ENCODE results near the gene ZNF57. TPM values are rescaled to one million over a fixed set of nuclear protein-coding genes. Genes with fewer than 3 reads are reported as not detected.

ZNF57 gene
- total and polyA plus RNA-seq, 2 of the 13 experiments (the other 11 are each of a cell fraction or from before 2014, with no cell fraction given): 6.6 to 17.5 TPM

- TF ChIP-seq AKNA (CRISPR knock-in tag; IDR thresholded peaks at IDR 0.05; ENCODE audit: borderline replicate concordance) (no peak), ZBTB7A (CRISPR knock-in tag; IDR thresholded peaks at IDR 0.05) (peak; percentile 67; the same call in 1 of the 2 replicates), HNRNPL (IDR thresholded peaks at IDR 0.05; ENCODE audit: low read depth, low read length) (no peak), HNF1B (CRISPR knock-in tag; IDR thresholded peaks at IDR 0.05) (no peak), ELK4 (CRISPR knock-in tag; IDR thresholded peaks at IDR 0.05; ENCODE audit: borderline replicate concordance) (no peak), DMAP1 (CRISPR knock-in tag; IDR thresholded peaks at IDR 0.05) (no peak), NR3C1 (CRISPR knock-in tag; IDR thresholded peaks at IDR 0.05) (no peak), MAZ (IDR thresholded peaks at IDR 0.05; ENCODE audit: borderline replicate concordance, low read depth, low read length) (0 out of 2 replicates have a peak, but pooled peaks have one; percentile 16), MAZ (CRISPR knock-in tag; IDR thresholded peaks at IDR 0.05; ENCODE audit: low read depth) (no peak), PRDM10 (CRISPR knock-in tag; IDR thresholded peaks at IDR 0.05; ENCODE audit: low read depth) (0 out of 2 replicates have a peak, but pooled peaks have one; percentile 21), PAF1 (CRISPR knock-in tag; IDR thresholded peaks at IDR 0.05) (no peak), ZSCAN29 (CRISPR knock-in tag; conservative IDR thresholded peaks at IDR 0.05) (no peak), SAP130 (CRISPR knock-in tag; IDR thresholded peaks at IDR 0.05; ENCODE audit: low read depth) (peak; percentile 43), POLR2G (IDR thresholded peaks at IDR 0.05; ENCODE audit: low read depth, low read length) (no peak), ARID2 (CRISPR knock-in tag; IDR thresholded peaks at IDR 0.05; ENCODE audit: borderline replicate concordance) (no peak), GATAD2A (CRISPR knock-in tag; IDR thresholded peaks at IDR 0.05) (peak; percentile 10; the same call in 1 of the 2 replicates), ZNF615 (CRISPR knock-in tag; IDR thresholded peaks at IDR 0.05; ENCODE audit: borderline replicate concordance) (no peak), TGIF2 (CRISPR knock-in tag; IDR thresholded peaks at IDR 0.05) (no peak), ZNF761 (CRISPR knock-in tag; conservative IDR thresholded peaks at IDR 0.05) (0 out of 2 replicates have a peak, but pooled peaks have one; percentile 13), FOSL1 (CRISPR knock-in tag; IDR thresholded peaks at IDR 0.05; ENCODE audit: borderline replicate concordance) (no peak)
Measured at GRCh38 chr19:2866495-2867024, 34.2 kb upstream of the ZNF57 start (continued).
